ENCODE measurements around the gene SGMS1.
"Not testable (repeated sequence)": the region's sequence is repeated elsewhere in the genome, so short reads cannot be mapped to it uniquely, and the experiment has no call there.

Gene SGMS1

DNA sequence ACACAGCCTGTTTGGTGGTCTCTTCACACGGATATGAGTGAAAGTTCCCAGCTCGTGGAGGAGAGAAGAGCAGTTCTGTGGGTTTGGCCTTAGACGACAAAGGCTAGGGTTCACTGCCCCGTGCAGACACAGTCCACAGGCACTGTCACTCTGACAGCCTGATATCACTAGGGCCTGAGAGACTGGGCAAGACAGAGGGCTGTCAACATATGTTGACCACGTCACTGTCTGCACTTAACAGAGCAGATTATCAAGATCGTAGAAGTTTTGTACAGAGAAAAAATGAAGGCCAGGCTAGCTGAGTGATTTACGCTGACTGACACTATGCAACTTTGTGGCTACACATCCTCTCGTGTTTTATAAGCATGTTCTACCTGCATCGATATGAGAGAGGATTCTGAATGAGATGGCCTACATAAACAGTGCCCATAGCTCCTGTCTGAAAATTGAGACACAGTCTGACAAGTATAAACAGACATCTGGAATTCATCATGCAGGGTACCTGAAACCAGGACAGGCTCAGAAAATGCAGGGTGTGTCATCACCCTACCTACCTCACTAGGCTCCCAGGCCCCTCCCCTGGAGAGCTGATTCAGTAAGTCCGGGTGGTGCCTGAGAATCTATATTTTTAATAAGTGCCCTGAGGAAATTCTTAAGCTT is 120.0 kb downstream of the SGMS1 start:
- DNase-seq: no peak

DNA sequence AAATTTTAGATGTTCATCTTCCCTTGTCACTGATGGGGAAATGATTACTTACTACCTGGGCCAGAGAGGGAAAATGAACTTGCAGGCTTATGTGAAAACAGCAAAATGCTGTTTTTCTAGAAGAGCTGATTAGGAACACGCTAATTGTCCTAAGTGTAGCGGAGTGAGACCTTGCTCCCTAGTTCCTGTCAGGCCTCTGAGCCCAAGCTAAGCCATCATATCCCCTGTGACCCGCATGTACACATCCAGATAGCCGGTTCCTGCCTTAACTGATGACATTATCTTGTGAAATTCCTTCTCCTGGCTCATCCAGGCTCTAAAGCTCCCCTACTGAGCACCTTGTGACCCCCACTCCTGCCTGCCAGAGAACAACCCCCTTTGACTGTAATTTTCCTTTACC is 120.6 kb downstream of the SGMS1 start:
- not testable (repeated sequence) for DNase-seq

GRCh38 chr10:50501924-50502452 is 121.8 kb downstream of the SGMS1 start:
- DNase-seq: peak; percentile 23

DNA sequence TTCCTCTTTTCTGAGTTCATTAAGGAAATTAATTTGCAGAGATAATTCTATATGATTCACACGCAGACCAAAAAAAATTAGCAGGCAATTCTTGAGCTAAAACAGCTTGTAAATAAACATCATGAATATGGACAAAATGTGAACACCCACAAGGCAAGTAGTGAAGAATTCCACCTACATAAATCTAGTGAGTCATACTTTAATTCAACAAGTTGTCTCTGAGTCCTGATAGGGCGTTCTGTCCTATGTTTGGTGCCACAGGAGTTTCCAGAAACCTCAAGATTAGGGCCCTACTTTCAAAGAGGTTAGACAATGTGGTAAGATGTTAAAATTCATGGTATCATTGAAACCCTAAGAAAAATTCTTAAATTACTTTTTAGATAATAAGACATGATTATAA is 122.3 kb downstream of the SGMS1 start:
- DNase-seq: no peak

DNA sequence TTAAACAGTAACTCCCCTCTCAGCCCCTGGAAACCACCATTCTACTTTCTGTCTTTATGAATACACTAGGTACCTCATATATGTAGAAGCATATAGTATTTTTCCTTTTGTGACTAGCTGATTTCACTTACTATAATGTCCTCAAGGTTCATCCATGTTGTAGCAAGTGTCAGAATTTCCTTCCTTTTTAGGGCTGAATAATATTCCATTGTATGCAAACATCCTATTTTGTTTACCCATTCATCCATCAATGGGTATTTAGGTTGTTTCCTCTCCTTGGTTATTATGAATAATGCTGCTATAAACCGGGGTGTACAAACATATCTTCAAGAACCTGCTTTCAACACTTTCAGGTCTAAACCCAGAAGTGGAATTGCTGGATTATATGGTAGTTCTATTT is 125.3 kb downstream of the SGMS1 start:
- DNase-seq: no peak

GRCh38 chr10:50497758-50498157 is 126.0 kb downstream of the SGMS1 start:
- no peak for DNase-seq

- no peak for DNase-seq
Measured at GRCh38 chr10:50496228-50496627, 127.5 kb downstream of the SGMS1 start.

GRCh38 chr10:50490241-50490640 is 133.5 kb downstream of the SGMS1 start:
- DNase-seq: no peak

DNA sequence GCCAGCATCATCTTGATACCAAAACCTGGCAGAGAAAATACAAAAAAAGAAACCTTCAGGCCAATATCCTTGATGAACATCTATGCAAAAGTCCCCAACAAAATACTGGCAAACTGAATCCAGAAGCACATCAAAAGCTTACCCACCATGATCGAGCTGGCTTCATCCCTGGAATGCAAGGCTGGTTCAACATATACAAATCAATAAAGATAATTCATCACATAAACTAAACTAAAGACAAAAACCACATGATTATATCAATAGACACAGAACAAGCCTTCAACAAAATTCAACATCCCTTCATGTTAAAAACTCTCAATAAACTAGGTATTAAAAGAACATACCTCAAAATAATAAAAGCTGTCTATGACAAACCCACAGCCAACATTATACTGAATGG is 139.2 kb downstream of the SGMS1 start:
- DNase-seq: not testable (repeated sequence)

- no peak for DNase-seq
Measured at GRCh38 chr10:50480054-50481007, 143.4 kb downstream of the SGMS1 start.

DNA sequence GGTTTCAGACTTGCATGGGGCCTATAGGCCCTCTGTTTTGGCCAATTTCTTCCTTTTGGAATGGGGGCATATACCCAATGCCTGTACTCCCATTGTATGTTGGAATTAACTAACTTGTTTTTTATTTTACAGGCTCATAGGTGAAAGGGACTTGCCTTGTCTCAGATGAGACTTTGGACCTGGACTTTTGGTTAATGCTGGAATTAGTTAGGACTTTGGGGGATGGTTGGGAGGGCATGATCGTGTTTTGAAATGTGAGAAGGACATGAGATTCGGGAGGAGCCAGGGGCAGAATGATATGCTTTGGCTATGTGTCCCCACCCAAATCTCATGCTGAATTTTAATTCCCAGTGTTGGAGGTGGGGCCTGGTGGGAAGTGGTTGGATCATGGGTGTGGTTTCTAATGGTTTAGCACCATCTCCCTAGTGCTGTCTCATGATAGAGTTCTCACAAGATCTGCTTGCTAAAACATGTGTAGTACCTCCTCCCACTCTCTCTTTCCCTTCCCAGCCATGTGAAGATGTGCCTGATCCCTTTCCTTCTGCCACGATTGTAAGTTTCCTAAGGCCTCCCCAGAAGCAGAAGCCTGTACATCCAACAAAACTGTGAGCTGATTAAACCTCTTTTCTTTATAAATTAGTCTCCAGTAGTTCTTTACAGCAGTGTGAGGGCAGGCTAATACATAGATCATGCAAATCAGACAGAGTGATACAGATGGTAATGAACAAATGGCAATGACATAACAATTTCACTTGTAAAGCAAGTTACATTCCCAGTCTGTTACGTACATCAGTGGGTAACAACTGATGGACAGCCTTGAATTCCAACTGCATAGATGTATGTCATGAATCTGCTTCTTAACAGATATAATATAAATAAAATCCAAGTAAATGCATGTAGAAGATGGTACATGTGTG is 146.2 kb downstream of the SGMS1 start:
- no peak for DNase-seq

GRCh38 chr10:50473756-50474155 is 150.0 kb downstream of the SGMS1 start:
- no peak for DNase-seq

DNA sequence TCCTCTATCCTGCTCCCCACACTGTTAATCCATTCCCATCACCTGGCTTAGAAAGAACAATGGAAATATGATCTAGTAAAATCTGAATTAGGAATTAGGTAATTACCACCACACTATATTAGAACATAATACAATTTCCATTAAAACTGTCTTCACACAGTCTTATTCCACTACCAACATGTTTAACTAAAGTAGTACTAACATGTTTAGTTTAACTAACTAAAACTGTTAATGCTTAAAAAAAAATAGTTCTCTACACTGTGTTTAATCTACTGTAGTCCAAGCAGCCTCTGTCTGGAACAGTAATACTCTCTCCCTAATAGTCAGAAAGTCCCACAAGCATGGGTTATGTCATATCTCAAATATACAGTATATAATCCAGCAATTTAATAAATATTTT is 150.8 kb downstream of the SGMS1 start:
- DNase-seq: no peak

- DNase-seq: no peak
Measured at GRCh38 chr10:50471583-50471975, 152.2 kb downstream of the SGMS1 start.

DNA sequence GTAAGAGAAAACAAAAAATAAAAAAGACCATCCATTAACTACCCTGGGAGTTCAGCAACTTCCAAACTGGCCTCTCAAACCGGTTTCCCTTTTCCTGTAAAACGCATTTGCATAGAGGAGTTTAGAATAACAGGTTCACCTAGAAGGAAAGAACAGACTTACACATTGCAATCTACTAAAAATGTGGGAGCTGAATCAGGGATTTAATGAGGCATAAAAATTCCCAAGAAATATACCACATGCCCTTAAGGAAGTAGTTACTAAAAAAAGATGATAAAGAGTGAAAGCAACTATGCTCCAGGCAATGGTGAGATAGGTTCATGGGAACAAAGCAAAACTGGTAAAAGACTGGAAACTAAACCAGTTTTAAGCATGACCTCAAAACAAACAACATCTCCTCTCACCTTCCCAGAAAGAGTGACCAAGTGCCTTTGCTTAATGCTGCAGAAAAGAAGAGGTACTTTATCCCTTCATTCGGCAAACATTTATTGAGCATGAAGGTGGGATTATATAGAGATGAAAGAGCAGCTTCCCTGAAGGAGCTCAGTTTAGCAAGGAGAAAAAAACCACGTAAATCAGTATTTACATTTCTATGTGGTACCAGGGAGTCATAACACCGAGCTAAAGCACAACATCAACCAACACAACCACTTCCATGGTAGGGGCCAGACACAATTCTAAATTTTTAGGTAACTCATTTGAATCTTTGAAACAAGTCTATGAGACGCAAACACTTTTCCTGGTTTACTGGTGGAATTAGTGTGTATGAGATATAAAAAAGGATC is 152.8 kb downstream of the SGMS1 start:
- DNase-seq: no peak

- DNase-seq: no peak
Measured at GRCh38 chr10:50470345-50470744, 153.4 kb downstream of the SGMS1 start.

DNA sequence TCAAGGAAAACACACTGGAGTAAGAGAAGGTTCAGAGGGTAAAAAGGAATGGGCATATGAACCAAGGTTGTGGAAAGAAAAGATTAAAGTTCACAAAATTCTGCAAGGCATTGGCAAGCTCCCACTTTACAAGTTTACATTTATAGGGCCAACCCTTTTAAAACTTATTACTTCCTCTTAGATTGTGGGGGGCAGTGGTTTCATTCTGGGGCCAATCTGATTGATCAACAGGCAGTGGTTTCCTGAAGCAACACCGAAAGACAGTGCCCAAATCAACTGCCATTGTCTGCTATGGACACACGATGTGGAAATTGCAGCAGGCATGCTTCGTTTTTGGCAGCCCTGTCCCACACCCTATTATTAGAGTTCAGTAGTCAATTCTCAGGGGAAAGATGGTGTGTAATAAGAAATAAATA is 154.0 kb downstream of the SGMS1 start:
- DNase-seq: no peak

- no peak for DNase-seq
Measured at GRCh38 chr10:50469288-50469687, 154.5 kb downstream of the SGMS1 start.

- DNase-seq: no peak
Measured at GRCh38 chr10:50467209-50467608, 156.5 kb downstream of the SGMS1 start.

- no peak for DNase-seq
Measured at GRCh38 chr10:50464004-50464409, 159.7 kb downstream of the SGMS1 start.

DNA sequence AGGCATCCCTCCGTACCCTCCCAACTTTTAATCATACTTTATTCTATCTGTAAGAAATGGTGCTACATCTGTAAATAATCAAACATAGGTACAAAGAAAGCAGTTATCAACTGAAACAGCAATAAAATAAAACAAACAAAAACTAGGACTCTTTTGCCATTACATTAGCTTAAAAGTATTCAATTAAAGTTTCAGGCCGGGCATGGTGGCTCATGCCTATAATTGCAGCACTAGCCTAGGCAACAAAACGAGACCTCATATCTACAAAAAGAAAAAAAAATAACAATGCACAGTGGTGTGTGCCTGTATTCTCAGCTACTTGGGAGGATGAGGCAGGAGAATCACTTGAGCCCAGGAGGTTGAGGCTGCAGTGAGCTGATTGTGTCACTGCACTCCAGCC is 161.9 kb downstream of the SGMS1 start:
- no peak for DNase-seq

DNA sequence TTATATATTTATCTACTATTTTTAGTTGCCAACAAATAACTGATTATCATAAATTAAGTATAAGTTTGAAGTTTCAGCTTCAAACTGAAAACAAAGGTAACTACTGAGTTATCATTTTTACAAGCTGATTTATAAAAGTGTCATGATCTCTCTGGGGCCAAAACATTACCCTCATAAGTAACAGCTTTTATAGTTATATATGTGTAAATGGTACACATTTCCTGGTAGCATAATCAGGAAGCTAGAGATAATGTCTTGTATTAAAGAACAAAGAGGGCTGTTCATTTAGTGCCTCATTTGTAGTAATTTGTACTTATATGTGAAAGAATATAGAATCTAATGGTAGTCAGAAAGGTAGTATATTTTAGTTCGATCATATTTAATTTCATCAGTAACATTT is 162.6 kb downstream of the SGMS1 start:
- DNase-seq: no peak
